Measurements from ENCODE around the gene ARID3A. TPM values are rescaled to one million over a fixed set of nuclear protein-coding genes. Genes with fewer than 3 reads are reported as not detected.
"Not testable (repeated sequence)": the region's sequence is repeated elsewhere in the genome, so short reads cannot be mapped to it uniquely, and the experiment has no call there.

ARID3A gene
- 10 to 100 TPM in 1 of 2 donors, 1 to 10 TPM in 1; 3.8 to 18.7 TPM for total RNA-seq

- intact Hi-C loops (cut with DNase I) = loop anchor here (1.0 kb wide), 1 partner anchor 57 kb away; no protein-coding TSS in a partner anchor
- Histone ChIP-seq H3K9me3 (no peaks in the 10 kb centered on the region), H3K27me3 (replicated peaks; ENCODE audit: insufficient read depth) (no peaks in the 10 kb centered on the region), H3K36me3 (no peaks in the 10 kb centered on the region), H3K4me1 (replicated peaks) (peaks cover 3% of the 10 kb centered on the region), H3K4me3 (peak within 1 kb of the TSS; percentile 87 to 92), H3K27ac (peak within 1 kb of the TSS; percentile 85 to 87)
- peak in 1 of 4 experiments; percentile 12 for TF ChIP-seq CTCF (IDR thresholded peaks at IDR 0.05)
- no peak for TF ChIP-seq POLR2A (IDR thresholded peaks at IDR 0.05)
- TF ChIP-seq POLR2AphosphoS5 (IDR thresholded peaks at IDR 0.05) = peak; percentile 60
- peak; percentile 68 for DNase-seq (ENCODE audit: low spot score)
- WGBS = under 1% methylated on average over 81 of the region's 97 CpGs
Measured at GRCh38 chr19:925526-926322, at the start of gene ARID3A. Gene ARID3A (plus strand): TSS chr19:926035. CDS start chr19:929529, 3,494 bp downstream.

GRCh38 chr19:876089-876488 is 49.7 kb upstream of the ARID3A start:
- Histone ChIP-seq H3K36me3 (peaks cover 8 to 12% of the 10 kb centered on the region in 2 donors), H3K9me3 (no peaks in the 10 kb centered on the region), H3K4me3 (no peak overlapping the region), H3K27ac (no peak overlapping the region), H3K4me1 (replicated peaks) (no peaks in the 10 kb centered on the region), H3K27me3 (replicated peaks; ENCODE audit: insufficient read depth) (no peaks in the 10 kb centered on the region)
- WGBS = 73% methylated on average over 18 of the region's 18 CpGs
- intact Hi-C loops (cut with DNase I) = no loop called here
- TF ChIP-seq POLR2AphosphoS5 (IDR thresholded peaks at IDR 0.05) (no peak), POLR2A (IDR thresholded peaks at IDR 0.05) (no peak), CTCF (IDR thresholded peaks at IDR 0.05) (no peak)
- DNase-seq (ENCODE audit: low spot score) = no peak

- Histone ChIP-seq H3K4me3 (no peak overlapping the region), H3K27ac (no peak overlapping the region), H3K27me3 (replicated peaks; ENCODE audit: insufficient read depth) (no peaks in the 10 kb centered on the region), H3K9me3 (no peaks in the 10 kb centered on the region), H3K36me3 (peaks cover 8 to 18% of the 10 kb centered on the region in 2 donors), H3K4me1 (replicated peaks) (no peaks in the 10 kb centered on the region)
- intact Hi-C loops (cut with DNase I) = no loop called here
- WGBS = 88% methylated on average over 29 of the region's 29 CpGs
- DNase-seq (ENCODE audit: low spot score) = no peak
- TF ChIP-seq POLR2AphosphoS5 (IDR thresholded peaks at IDR 0.05) (no peak), CTCF (IDR thresholded peaks at IDR 0.05) (no peak), POLR2A (IDR thresholded peaks at IDR 0.05) (no peak)
Measured at GRCh38 chr19:876780-877314, 49.0 kb upstream of the ARID3A start.

GRCh38 chr19:877992-878660 is 47.7 kb upstream of the ARID3A start:
- H3K27me3 ChIP-seq (replicated peaks; ENCODE audit: insufficient read depth); H3K9me3 ChIP-seq; DNase-seq (ENCODE audit: low spot score); H3K27ac ChIP-seq; H3K4me1 ChIP-seq (replicated peaks); intact Hi-C loops (cut with DNase I); H3K4me3 ChIP-seq: not testable (repeated sequence)
- 84% methylated on average over 20 of the region's 23 CpGs for WGBS
- H3K36me3 ChIP-seq = peaks cover 12 to 18% of the 10 kb centered on the region in 2 donors

GRCh38 chr19:878751-879561 is 46.9 kb upstream of the ARID3A start:
- intact Hi-C loops (cut with DNase I); H3K27ac ChIP-seq; H3K9me3 ChIP-seq; H3K4me1 ChIP-seq (replicated peaks); DNase-seq (ENCODE audit: low spot score); H3K27me3 ChIP-seq (replicated peaks; ENCODE audit: insufficient read depth); H3K4me3 ChIP-seq: not testable (repeated sequence)
- 84% methylated on average over 16 of the region's 24 CpGs for WGBS
- peaks cover 12 to 23% of the 10 kb centered on the region in 2 donors for H3K36me3 ChIP-seq
